Measurements from ENCODE around the gene SYCE3.

Gene SYCE3

GRCh38 chr22:50579752-50580151 is 17.0 kb upstream of the SYCE3 start:
- Histone ChIP-seq H3K36me3 (ENCODE audit: control insufficient read depth, low read length) (peaks cover 65% of the 10 kb centered on the region), H3K79me2 (ENCODE audit: control insufficient read depth, low read length) (peaks cover 23% of the 10 kb centered on the region), H3F3A (ENCODE audit: control insufficient read depth, insufficient read depth) (no peaks in the 10 kb centered on the region), H3K4me2 (ENCODE audit: low read length) (no peak overlapping the region), H3K27ac (ENCODE audit: low read depth, low read length) (no peak overlapping the region), H3K9me2 (replicated peaks; ENCODE audit: control insufficient read depth, low read length) (no peaks in the 10 kb centered on the region), H3K9me3 (ENCODE audit: control insufficient read depth, insufficient read depth, low read length) (no peaks in the 10 kb centered on the region), H4K20me1 (ENCODE audit: control insufficient read depth, insufficient read depth, low read depth, low read length) (no peaks in the 10 kb centered on the region), H3K27me3 (ENCODE audit: control insufficient read depth, low read length) (no peaks in the 10 kb centered on the region), H3K4me1 (ENCODE audit: control insufficient read depth, low read length) (peaks cover 16% of the 10 kb centered on the region), H3K4me3 (ENCODE audit: low read length) (no peak overlapping the region)
- TF ChIP-seq CTCF (IDR thresholded peaks at IDR 0.05; ENCODE audit: low read depth, low read length, poor library complexity, severe bottlenecking) (no peak), EZH2phosphoT487 (IDR thresholded peaks at IDR 0.05; ENCODE audit: borderline replicate concordance, low read length) (no peak)

GRCh38 chr22:50578776-50579310 is 16.1 kb upstream of the SYCE3 start:
- H3K9me2 ChIP-seq (replicated peaks; ENCODE audit: control insufficient read depth, low read length) = no peaks in the 10 kb centered on the region
- H4K20me1 ChIP-seq (ENCODE audit: control insufficient read depth, insufficient read depth, low read depth, low read length) = no peaks in the 10 kb centered on the region
- H3F3A ChIP-seq (ENCODE audit: control insufficient read depth, insufficient read depth) = no peaks in the 10 kb centered on the region
- H3K27ac ChIP-seq (ENCODE audit: low read depth, low read length) = no peak overlapping the region
- peaks cover 14% of the 10 kb centered on the region for H3K4me1 ChIP-seq (ENCODE audit: control insufficient read depth, low read length)
- no peak overlapping the region for H3K4me3 ChIP-seq (ENCODE audit: low read length)
- no peak overlapping the region for H3K4me2 ChIP-seq (ENCODE audit: low read length)
- peaks cover 22% of the 10 kb centered on the region for H3K79me2 ChIP-seq (ENCODE audit: control insufficient read depth, low read length)
- TF ChIP-seq CTCF (IDR thresholded peaks at IDR 0.05; ENCODE audit: low read depth, low read length, poor library complexity, severe bottlenecking) = no peak
- no peak for TF ChIP-seq EZH2phosphoT487 (IDR thresholded peaks at IDR 0.05; ENCODE audit: borderline replicate concordance, low read length)
- H3K9me3 ChIP-seq (ENCODE audit: control insufficient read depth, insufficient read depth, low read length) = no peaks in the 10 kb centered on the region
- H3K36me3 ChIP-seq (ENCODE audit: control insufficient read depth, low read length) = peaks cover 70% of the 10 kb centered on the region
- no peaks in the 10 kb centered on the region for H3K27me3 ChIP-seq (ENCODE audit: control insufficient read depth, low read length)

GRCh38 chr22:50577987-50578775 is 15.5 kb upstream of the SYCE3 start, which contains the start of gene CPT1B:
Gene CPT1B (minus strand): TSS chr22:50578427. CDS start chr22:50577915, 512 bp downstream.
- Histone ChIP-seq H3F3A (ENCODE audit: control insufficient read depth, insufficient read depth) (no peaks in the 10 kb centered on the region), H3K27me3 (ENCODE audit: control insufficient read depth, low read length) (no peaks in the 10 kb centered on the region), H3K4me2 (ENCODE audit: low read length) (no peak within 1 kb of the TSS), H3K9me3 (ENCODE audit: control insufficient read depth, insufficient read depth, low read length) (no peaks in the 10 kb centered on the region), H3K27ac (ENCODE audit: low read depth, low read length) (no peak within 1 kb of the TSS), H3K9me2 (replicated peaks; ENCODE audit: control insufficient read depth, low read length) (no peaks in the 10 kb centered on the region), H3K4me3 (ENCODE audit: low read length) (no peak within 1 kb of the TSS), H3K79me2 (ENCODE audit: control insufficient read depth, low read length) (peaks cover 16% of the 10 kb centered on the region), H3K36me3 (ENCODE audit: control insufficient read depth, low read length) (peaks cover 77% of the 10 kb centered on the region), H4K20me1 (ENCODE audit: control insufficient read depth, insufficient read depth, low read depth, low read length) (no peaks in the 10 kb centered on the region), H3K4me1 (ENCODE audit: control insufficient read depth, low read length) (peaks cover 11% of the 10 kb centered on the region)
- no peak for TF ChIP-seq CTCF (IDR thresholded peaks at IDR 0.05; ENCODE audit: low read depth, low read length, poor library complexity, severe bottlenecking)
- no peak for TF ChIP-seq EZH2phosphoT487 (IDR thresholded peaks at IDR 0.05; ENCODE audit: borderline replicate concordance, low read length)

All from DOHH2 (cell line).